Spleen (tissue), 11 donors: ENCODE measurements around the gene DLST. TPM values are rescaled to one million over a fixed set of nuclear protein-coding genes. Genes with fewer than 3 reads are reported as not detected.

ENCODE experiments used
- DNase-seq: peaks from one replicate; pipeline ENCODE4 v3.0.0-alpha.2; 2020
- H3K27ac ChIP-seq, 8 donors: fragments of 200-600 bp; sonication (generic) in 7 of 8; 1 replicate in 4 of 8; 2 replicates in 4 of 8; pipeline versions ENCODE4 v1.5.0 to v1.8.0; 2016 to 2021; ENCODE audit warnings: inconsistent platforms in 4 of 8, mild to moderate bottlenecking in 4 of 8, moderate library complexity in 1 of 8
- H3K27me3 ChIP-seq, 7 donors: fragments of 200-600 bp; sonication (generic) in 6 of 7; replicated peaks in 1 of 7; 1 replicate in 4 of 7; 2 replicates in 3 of 7; pipeline versions ENCODE4 v1.5.0 to v1.8.0; 2016 to 2021; ENCODE audit warnings: inconsistent platforms in 3 of 7, mild to moderate bottlenecking in 1 of 7
- H3K36me3 ChIP-seq, 6 donors: fragments of 200-600 bp; sonication (generic) in 5 of 6; 1 replicate in 4 of 6; 2 replicates in 2 of 6; pipeline versions ENCODE4 v1.5.0 to v1.8.0; 2016 to 2021; ENCODE audit warnings: inconsistent platforms in 2 of 6
- H3K4me1 ChIP-seq, 6 donors: fragments of 200-600 bp; sonication (generic) in 5 of 6; 1 replicate in 3 of 6; 2 replicates in 3 of 6; pipeline versions ENCODE4 v1.5.0 to v1.8.0; 2016 to 2021; ENCODE audit warnings: inconsistent platforms in 3 of 6
- H3K4me3 ChIP-seq, 8 donors: fragments of 200-600 bp; sonication (generic) in 7 of 8; 1 replicate in 4 of 8; 2 replicates in 4 of 8; pipeline versions ENCODE4 v1.5.0 to v1.8.0; 2016 to 2021; ENCODE audit warnings: inconsistent platforms in 4 of 8, mild to moderate bottlenecking in 4 of 8, moderate library complexity in 2 of 8
- H3K9me3 ChIP-seq, 8 donors: fragments of 200-600 bp; sonication (generic) in 7 of 8; 1 replicate in 4 of 8; 2 replicates in 4 of 8; pipeline versions ENCODE4 v1.5.0 to v1.8.0; 2016 to 2021; ENCODE audit warnings: inconsistent platforms in 4 of 8
- CTCF ChIP-seq, 11 experiments: fragments of 200-600 bp in 7 of 11; fragments of 450-650 bp in 4 of 11; sonication (generic) in 4 of 11; IDR thresholded peaks in 8 of 11; conservative IDR thresholded peaks in 3 of 11; 1 replicate in 7 of 11; 2 replicates in 4 of 11; pipeline versions ENCODE4 v1.4.0 to v1.8.0; 2016 to 2021; ENCODE audit warnings: antibody characterized with exemption in 11 of 11, inconsistent platforms in 4 of 11, mild to moderate bottlenecking in 1 of 11
- POLR2A ChIP-seq, 3 donors: fragments of 450-650 bp; IDR thresholded peaks; one replicate each; pipeline ENCODE4 v1.5.1; 2017; ENCODE audit warnings: antibody characterized with exemption in 3 of 3, mild to moderate bottlenecking in 1 of 3
- POLR2AphosphoS5 ChIP-seq, 3 donors: sonication (generic); formaldehyde crosslinking; IDR thresholded peaks; one replicate each; pipeline ENCODE4 v1.5.1; 2017; ENCODE audit warnings: antibody characterized with exemption in 3 of 3
- WGBS, 5 donors: extraction: QIAGEN DNeasy Blood & Tissue Kit in 3 of 5; methylation state at CpG; one replicate each; pipeline versions ENCODE4 v1.1.5 to v1.1.7; 2013 to 2018; 5-methylcytosine and 5-hydroxymethylcytosine counted together
- intact Hi-C: fragments of 100-400 bp; cut with DNase I; formaldehyde crosslinking; loops from one replicate; pipeline ENCODE4 v1.15.0; 2023; ENCODE audit warnings: low total_unique reads
- polyA plus RNA-seq, 3 donors: library from polyadenylated mRNA; stranded (reverse); fragments of 200-250 nt; gene quantifications; one replicate each; pipeline ENCODE4 v1.2.1, GENCODE V29; 2013
- total RNA-seq, 7 donors: library from RNA; depleted of rRNA in 3 of 7; stranded (reverse); fragments of >200 nt in 3 of 7; fragmentation: NEBNext Ultra II Directional in 4 of 7; extraction: Animal tissue kit (Norgen Biotek cat#: 25700) in 4 of 7; gene quantifications; one replicate each; pipeline versions ENCODE4 v1.1.0 to v1.2.1, GENCODE V29; 2016 to 2021
- donor health status: healthy with polysubstance abuse.
- donor health status: DM: no; HTN: no; CAD: no; lungs with moderate emphysema.
- donor health status: DM: no; HTN: no; CAD: no.
- donor health status: Bipolar disorder and iron deficiency.
- donor health status: healthy.
- donor health status: DM: no; HTN: no; CAD: no.
- donor health status: DM: yes; HTN: yes; CAD: no.

Gene DLST
- total and polyA plus RNA-seq, 10 donors: 33.1 to 80.0 (median 74.7) TPM

- no peaks in the 10 kb centered on the region for H3K36me3 ChIP-seq
- H3K27me3 ChIP-seq: no peaks in the 10 kb centered on the region
- intact Hi-C loops: no loop called here
- no peaks in the 10 kb centered on the region for H3K9me3 ChIP-seq
- H3K4me3 ChIP-seq: no peak overlapping the region
- 51 to 69% (median 61%) methylated on average over 18 to 26 of the region's 26 CpGs for WGBS, 5 donors
- peak; percentile 76 for DNase-seq
- H3K4me1 ChIP-seq: peaks cover 4 to 45% (median 22%) of the 10 kb centered on the region in 6 donors
- H3K27ac ChIP-seq: no peak overlapping the region
- TF ChIP-seq POLR2A (IDR thresholded peaks at IDR 0.05) (no peak), POLR2AphosphoS5 (IDR thresholded peaks at IDR 0.05) (no peak), CTCF (IDR thresholded peaks at IDR 0.05 in 8 of 11, conservative IDR thresholded peaks at IDR 0.05 in 3 of 11) (no peak)
These were observed 53.0 kb downstream of the DLST start for GRCh38 chr14:74934476-74935359.

GRCh38 chr14:74935360-74935680 lies 53.6 kb downstream of the DLST start:
- WGBS, 5 donors: 80 to 90% (median 82%) methylated on average over 9 of the region's 9 CpGs
- Histone ChIP-seq H3K36me3 (no peaks in the 10 kb centered on the region), H3K4me1 (peaks cover 7 to 51% (median 28%) of the 10 kb centered on the region in 6 donors), H3K27ac (no peak overlapping the region), H3K4me3 (no peak overlapping the region), H3K27me3 (no peaks in the 10 kb centered on the region), H3K9me3 (no peaks in the 10 kb centered on the region)
- no peak for TF ChIP-seq CTCF (IDR thresholded peaks at IDR 0.05 in 8 of 11, conservative IDR thresholded peaks at IDR 0.05 in 3 of 11)
- TF ChIP-seq POLR2A (IDR thresholded peaks at IDR 0.05): no peak
- TF ChIP-seq POLR2AphosphoS5 (IDR thresholded peaks at IDR 0.05): no peak
- peak; percentile 42 for DNase-seq
- intact Hi-C loops: no loop called here

- 85 to 97% (median 91%) methylated on average over 11 of the region's 11 CpGs for WGBS, 5 donors
- Histone ChIP-seq H3K27me3 (no peaks in the 10 kb centered on the region), H3K4me1 (peaks cover 14 to 59% (median 36%) of the 10 kb centered on the region in 6 donors), H3K9me3 (no peaks in the 10 kb centered on the region), H3K36me3 (no peaks in the 10 kb centered on the region), H3K27ac (no peak overlapping the region), H3K4me3 (no peak overlapping the region)
- intact Hi-C loops: no loop called here
- TF ChIP-seq POLR2AphosphoS5 (IDR thresholded peaks at IDR 0.05) (no peak), CTCF (IDR thresholded peaks at IDR 0.05 in 8 of 11, conservative IDR thresholded peaks at IDR 0.05 in 3 of 11) (no peak), POLR2A (IDR thresholded peaks at IDR 0.05) (no peak)
- DNase-seq: no peak
These were observed 54.4 kb downstream of the DLST start for GRCh38 chr14:74936151-74936550.

GRCh38 chr14:74936731-74937130 lies 55.0 kb downstream of the DLST start:
- DNase-seq: no peak
- WGBS, 5 donors: 86 to 89% (median 88%) methylated on average over 8 of the region's 8 CpGs
- Histone ChIP-seq H3K36me3 (no peaks in the 10 kb centered on the region), H3K9me3 (no peaks in the 10 kb centered on the region), H3K27me3 (no peaks in the 10 kb centered on the region), H3K4me3 (no peak overlapping the region), H3K27ac (no peak overlapping the region), H3K4me1 (peaks cover 20 to 65% (median 42%) of the 10 kb centered on the region in 6 donors)
- TF ChIP-seq POLR2AphosphoS5 (IDR thresholded peaks at IDR 0.05) (no peak), POLR2A (IDR thresholded peaks at IDR 0.05) (no peak), CTCF (IDR thresholded peaks at IDR 0.05 in 8 of 11, conservative IDR thresholded peaks at IDR 0.05 in 3 of 11) (no peak)
- intact Hi-C loops: no loop called here
